ENCODE measurements around the gene CENPP.

DNA sequence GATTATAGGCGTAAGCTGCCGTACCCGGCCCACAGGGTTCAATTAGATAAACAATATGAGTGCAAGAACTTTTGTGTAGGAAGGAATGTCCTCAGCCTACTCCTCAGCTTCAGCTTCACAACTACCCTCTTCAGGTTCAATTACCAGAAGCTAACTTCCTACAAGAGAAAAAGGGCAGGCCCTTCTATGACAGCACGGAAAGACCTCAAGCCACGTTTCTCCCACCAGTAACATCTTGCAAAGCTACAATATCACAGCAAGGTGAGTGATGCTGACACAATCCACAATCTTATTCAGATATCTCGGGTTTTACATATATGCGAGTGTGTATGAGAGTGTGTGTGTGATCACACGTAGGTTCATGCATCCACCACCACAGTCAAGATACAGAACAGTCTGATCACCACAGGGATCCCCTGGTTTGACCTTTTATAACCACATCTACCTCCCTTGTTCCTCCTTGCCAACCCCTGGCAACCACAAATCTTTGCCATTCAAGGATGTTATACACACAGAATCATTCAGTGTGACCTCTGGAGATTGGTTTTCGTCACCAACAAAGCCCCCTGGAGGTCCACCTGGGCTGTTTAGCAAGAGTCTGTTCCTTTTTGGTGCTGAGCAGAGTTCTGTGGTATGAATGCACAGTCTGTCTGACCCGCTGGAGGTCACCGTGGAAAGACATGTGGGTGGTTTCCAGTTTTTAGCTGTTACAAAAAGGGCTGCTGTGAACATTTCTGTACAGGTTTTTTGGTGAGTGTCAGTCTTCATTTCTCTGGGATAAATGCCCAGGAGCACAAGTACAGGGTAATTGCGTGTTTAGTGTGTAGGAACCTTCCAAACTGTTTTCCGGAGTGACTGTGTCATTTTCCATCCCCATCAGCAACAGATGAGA lies 305.9 kb downstream of the CENPP start:
- TF ChIP-seq GATA3 (IDR thresholded peaks at IDR 0.05; ENCODE audit: low read depth, low read length) (no peak), GATA2 (IDR thresholded peaks at IDR 0.05; ENCODE audit: low read depth, low read length) (no peak)

Data from SH-SY5Y (cell line).